Activated effector memory CD4-positive, alpha-beta T cell treated with Interleukin-2 at 50 U/mL for 16 hours (primary cell): ENCODE results near the gene PCCB.
"Not testable (repeated sequence)": the region's sequence is repeated elsewhere in the genome, so short reads cannot be mapped to it uniquely, and the experiment has no call there.

Source experiments
- DNase-seq: peaks from one replicate; pipeline ENCODE4 v3.0.0-alpha.2; 2020

The PCCB gene

GRCh38 chr3:136263251-136263650 lies 13.1 kb downstream of the PCCB start:
- no peak for DNase-seq

DNA sequence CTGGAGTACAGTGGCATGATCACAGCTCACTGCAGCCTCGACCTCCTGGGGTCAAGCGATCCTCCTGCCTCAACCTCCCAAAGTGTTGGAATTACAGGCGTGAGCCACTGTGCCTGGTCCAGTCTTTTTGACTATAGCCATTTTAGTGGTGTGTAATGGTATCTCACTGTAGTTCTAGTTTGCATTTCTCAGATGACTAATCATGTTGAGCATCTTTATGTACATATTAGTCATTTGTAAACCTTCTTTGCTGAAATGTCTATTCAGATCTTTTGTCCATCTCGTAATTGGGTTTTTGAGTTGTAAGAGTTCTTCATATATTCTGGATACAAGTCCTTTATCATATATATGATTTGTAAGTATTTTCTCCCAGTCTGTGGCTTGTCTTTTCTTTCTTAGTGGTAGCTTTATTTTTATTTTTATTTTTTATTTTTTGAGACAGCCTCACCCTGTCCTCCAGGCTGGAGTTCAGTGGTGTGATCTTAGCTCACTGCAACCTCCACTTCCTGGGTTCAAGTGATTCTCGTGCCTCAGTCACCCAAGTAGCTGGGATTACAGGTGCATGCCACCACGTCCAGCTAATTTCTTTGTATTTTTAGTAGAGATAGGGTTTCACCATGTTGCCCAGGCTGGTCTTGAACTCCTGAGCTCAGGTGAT lies 16.5 kb downstream of the PCCB start:
- not testable (repeated sequence) for DNase-seq

DNA sequence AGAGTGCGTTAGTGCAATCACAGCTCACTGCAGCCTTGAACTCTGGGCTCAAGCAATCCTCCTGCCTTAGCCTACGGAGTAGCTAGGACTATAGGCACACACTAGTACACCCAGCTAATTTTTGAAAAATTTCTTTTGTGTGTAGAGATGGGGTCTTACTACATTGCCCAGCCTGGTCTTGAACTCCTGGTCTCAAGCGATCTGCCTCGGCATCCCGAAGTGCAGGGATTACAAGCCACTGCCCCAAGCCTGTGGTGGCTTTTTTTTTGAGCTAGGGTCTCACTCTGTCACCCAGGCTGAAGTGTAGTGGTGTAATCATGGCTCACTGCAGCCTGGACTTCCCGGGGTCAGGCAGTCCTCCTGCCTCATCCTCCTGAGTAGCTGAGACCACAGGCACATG lies 17.1 kb downstream of the PCCB start:
- no peak for DNase-seq

GRCh38 chr3:136270179-136270578 lies 20.0 kb downstream of the PCCB start:
- no peak for DNase-seq

DNA sequence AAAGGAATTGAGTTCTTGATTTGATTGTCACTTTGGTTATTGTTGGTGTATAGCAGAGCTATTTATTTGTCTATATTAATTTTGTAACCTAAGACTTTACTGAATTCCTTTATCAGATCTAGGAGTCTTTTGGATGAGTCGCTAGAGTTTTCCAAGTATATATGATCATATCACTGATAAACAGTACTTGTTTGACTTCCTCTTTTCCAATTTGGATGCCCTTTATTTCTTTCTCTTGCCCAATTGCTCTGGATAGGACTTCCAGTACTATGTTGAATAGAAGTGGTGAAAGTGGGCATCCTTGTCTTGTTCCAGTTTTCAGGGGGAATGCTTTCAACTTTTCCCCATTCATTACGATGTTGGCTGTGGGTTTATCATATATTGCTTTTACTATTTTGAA lies 21.5 kb downstream of the PCCB start:
- DNase-seq, result not testable (repeated sequence)

- DNase-seq, result no peak
Observed at GRCh38 chr3:136276049-136276755, 26.1 kb downstream of the PCCB start.

DNA sequence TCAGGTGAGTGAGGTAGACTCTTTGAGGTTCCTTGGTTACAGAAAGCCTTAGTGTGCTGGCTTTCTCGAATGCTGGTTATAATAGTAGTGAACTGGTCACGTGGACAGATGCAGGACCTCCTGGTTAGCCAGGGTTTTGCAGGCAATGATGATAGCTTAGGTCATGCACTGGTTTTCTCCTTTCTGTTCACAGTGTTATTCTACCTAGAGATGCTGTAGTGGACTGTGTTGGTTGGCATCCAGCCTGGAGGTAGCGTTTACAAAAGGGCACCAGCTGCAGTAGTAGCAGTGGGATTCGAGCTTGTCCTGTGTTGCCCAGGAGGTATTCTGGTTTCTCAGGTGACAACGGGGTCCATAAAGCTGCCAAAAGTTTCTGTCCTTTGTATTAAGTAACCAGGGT lies 27.0 kb downstream of the PCCB start:
- DNase-seq, result no peak

GRCh38 chr3:136277634-136278033 lies 27.5 kb downstream of the PCCB start:
- DNase-seq, result no peak

DNA sequence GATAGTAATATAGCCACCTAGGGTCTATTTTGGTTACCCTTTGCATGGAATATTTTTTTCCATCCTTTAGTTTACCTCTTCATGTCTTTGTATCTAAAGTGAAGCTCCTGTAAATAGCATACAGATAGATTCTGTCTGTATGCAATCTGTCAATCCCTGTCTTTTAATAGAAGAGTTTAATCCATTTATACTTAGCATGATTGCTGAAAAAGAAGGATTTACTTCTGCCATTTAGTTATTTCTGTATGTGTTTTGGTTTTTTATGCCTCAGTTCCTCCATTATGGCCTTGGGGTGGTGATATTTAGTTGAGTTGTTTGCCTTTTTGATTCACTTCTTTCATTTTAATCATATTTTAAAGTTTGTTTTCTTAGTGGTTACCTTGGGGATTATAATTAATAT lies 29.0 kb downstream of the PCCB start:
- DNase-seq, result no peak

DNA sequence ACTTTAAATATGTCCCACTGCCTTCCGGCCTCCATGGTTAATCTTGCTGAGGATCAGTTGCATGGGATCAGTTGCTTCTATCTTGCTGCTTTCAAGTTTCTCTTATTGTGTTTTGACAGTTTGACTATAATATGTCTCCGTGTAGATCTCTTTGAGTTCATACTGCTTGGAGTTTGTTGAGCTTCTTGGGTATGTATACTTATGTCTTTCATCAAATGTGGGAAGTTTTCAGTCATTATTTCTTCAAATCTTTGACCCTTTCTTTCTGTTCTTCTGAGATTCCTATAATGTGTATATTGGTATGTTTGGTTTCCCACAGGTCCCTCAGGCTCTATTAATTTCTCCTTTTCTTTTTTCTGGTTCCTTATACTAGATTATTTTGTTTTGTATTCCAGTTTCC lies 30.8 kb downstream of the PCCB start:
- no peak for DNase-seq

DNA sequence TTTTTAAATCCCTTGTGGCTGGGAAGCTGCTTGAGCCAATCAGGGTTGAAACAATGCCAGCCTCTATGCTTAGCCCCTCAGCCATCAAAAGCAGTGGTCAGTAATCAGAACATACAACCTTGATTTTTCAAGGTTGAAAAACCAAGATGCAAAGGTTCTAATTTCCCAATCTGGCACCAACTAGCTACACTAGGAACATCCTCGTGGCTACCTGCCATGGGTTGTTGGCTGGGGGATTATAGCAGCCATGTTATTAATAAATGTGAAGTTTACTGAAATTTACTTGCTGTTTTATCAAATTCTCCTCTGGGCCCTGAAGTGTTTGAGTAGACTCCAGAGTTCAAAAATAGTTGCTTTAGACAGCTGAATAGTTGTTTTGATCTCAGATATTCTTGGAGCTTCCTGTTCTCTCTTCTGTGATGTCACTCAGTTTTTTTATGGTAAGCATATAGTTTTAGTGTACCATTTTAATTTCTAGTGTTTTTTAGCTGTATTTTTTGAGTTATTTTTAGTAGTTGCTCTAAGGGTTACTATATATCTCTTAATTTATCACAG lies 31.9 kb downstream of the PCCB start:
- no peak for DNase-seq

GRCh38 chr3:136283627-136284026 lies 33.5 kb downstream of the PCCB start:
- no peak for DNase-seq

- DNase-seq, result no peak
Observed at GRCh38 chr3:136291302-136291701, 41.2 kb downstream of the PCCB start.

DNA sequence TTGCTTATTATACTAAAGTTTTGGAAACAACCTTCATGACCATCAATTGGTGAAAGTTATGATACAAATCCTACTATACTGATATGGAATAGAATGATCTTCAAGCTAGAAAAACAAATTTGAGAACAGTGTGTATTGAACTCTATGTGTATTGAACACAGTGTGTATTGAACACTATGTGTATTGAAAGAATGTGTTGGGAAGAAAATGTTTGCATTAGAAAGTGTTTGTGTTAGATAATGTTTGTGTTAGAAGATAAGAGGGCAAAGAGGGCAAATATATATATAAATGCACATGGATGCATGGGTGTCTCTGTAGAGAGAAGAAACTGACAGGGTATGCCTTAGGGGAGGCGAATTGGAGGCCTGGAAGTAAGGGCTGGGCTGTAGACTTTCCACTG lies 42.4 kb downstream of the PCCB start:
- DNase-seq, result no peak

- no peak for DNase-seq
Observed at GRCh38 chr3:136293279-136293678, 43.1 kb downstream of the PCCB start.

GRCh38 chr3:136294176-136294575 lies 44.0 kb downstream of the PCCB start:
- DNase-seq, result no peak

DNA sequence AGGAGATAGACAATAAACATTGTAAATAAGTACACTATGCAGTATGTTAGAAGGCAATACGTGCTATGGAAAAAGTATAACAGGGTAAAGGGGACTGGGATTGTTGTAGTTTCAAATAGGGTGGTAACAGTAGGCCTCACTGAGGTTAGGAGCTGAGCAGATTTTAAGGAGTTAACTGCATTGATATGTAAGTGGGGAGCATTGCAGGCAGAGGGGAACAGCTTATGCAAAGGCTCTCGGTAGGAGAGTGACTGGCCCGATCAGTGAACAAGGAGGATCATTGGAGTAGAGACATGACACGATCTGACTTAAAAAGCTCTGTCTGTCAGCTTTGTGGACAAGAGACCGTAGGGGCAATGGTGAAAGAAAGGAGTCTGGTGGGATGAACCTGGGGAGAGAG lies 46.8 kb downstream of the PCCB start:
- DNase-seq, result no peak

GRCh38 chr3:136297826-136298225 lies 47.7 kb downstream of the PCCB start:
- DNase-seq, result no peak

- DNase-seq, result no peak
Observed at GRCh38 chr3:136300444-136300843, 50.3 kb downstream of the PCCB start.

DNA sequence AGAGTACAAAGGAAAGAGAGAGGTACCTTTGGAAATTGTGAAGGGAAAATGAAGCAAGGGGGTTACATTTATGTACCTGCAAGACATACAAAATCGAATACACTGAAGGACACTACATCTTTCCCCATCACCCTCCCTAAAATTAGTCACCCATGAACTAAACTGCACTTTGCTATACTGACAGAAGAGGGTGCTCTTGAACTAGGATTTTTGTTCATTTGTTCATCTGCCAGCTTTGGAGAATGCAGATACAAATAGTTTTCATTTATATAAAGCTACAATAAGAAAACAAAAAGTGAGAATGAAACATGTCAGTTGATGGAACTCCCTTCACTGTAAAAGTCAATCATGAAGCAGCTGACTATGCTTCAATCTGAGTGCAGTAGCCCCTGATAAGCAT lies 55.7 kb downstream of the PCCB start:
- no peak for DNase-seq

- no peak for DNase-seq
Observed at GRCh38 chr3:136311261-136311660, 61.1 kb downstream of the PCCB start.

DNA sequence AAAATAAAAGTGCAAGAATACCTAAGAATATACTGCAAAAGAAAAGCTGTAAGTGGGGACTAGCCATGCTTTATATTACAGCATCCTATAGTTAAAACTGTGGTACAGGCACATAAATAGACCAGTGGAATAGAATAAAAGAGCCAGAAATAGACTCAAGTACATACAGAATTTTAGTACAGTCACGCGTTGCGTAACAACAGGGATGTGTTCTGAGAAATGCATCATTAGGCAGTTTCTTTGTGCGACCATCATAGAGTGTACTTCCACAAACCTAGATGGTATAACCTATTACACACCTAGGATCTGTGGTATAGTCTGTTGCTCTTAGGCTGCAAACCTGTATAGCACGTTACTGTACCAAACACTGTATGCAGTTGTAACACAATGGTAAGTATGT lies 61.8 kb downstream of the PCCB start:
- DNase-seq, result no peak

- no peak for DNase-seq
Observed at GRCh38 chr3:136326316-136326715, 76.2 kb downstream of the PCCB start.

DNA sequence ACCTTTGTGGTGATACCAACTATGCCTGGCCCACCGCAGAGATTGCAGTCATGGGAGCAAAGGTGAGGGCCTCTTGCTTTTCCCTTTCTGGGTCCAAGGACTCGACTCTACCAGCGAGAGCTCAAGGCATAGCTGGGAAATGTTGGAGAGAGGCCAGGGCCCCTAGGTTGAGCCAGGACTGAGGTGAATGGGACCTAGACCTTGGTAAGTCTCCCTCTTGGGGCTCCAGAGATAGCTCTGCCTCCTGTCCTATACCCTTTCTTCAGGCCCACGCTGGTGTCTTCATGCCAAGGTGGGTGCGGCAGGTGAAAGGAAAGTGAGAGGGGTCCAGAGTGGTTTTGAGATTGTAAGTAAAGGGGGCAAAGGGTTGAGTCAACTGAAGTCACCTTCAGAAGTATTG lies 77.5 kb downstream of the PCCB start:
- no peak for DNase-seq

DNA sequence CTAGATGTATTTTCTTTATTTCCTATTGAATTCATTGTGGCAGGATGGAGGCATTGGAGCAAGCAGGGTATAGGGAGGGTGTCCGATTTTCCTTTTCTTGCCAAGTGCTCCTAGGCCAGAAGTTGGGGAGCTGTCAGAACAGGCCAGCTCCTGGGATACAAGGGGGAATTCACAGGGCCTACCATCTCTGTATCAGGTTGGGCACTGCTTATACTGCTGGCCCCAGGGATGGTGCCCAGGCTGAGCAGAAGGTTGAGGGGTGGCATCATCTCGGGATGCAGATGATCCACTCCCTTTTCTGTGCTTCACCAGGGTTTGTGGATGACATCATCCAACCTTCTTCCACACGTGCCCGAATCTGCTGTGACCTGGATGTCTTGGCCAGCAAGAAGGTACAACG lies 79.5 kb downstream of the PCCB start:
- no peak for DNase-seq
